HTERT RPE-1 (cell line): ENCODE measurements around the gene ACTL8.

ENCODE experiments used
- in situ Hi-C: fragments of 300-500 bp; cut with MboI; formaldehyde crosslinking; loops from 4 replicates; pipeline ENCODE4 v1.14.3; 2020; ENCODE audit warnings: low sequenced_read_pairs

ACTL8 gene

DNA sequence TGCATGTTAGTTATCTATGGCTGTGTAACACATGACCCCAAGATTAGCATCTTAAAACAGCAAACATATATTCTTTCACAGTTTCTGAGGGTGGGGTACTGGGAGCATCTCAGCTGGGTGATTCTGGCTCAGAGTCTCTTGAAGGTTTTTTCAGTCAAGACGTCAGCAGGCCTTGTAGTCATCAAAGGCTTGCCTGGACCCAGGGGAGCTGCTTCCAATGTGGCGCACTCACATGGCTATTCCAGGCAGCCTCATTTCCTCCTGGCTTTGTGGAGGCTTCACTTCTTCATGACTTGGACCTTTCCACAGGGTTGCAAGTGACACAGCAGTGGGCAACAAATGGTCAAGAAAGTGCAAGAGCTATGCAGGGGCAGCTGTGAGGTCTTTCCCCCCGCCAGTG, 114.7 kb downstream of the ACTL8 start:
- in situ Hi-C loops, result no loop called here

GRCh38 chr1:17870679-17871078, 115.5 kb downstream of the ACTL8 start:
- in situ Hi-C loops, result no loop called here

DNA sequence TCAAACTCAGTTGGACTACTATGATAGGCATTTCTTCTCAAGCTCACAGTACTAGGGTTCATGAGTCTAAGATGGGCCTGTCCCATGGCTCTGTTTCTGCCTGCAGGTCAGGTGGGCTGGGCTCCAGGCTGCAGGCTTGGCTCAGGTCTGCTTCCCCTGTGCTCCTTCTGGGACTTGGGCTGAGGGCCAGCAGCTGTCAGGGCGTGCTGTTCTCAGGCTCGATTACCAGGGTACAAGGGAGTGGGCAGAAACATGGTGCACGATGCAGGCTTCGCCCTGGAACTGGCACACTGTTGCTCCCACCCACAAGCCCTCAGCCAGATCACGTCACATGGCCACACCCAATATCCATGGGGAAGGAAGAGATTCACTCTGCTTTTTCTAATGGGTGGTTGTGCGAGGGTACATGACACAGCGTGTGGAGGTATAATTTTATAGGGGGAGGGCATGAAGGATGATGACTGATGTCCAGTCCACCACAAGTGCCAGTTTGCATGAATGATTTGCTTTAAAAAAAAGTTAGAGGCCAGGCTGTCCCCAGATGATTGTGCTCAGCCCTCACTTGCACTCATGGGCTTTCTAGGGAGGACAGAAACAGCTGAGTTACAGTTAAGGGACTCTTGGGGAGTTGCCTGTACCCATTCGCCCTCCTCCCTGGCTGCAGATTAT, 118.0 kb downstream of the ACTL8 start:
- in situ Hi-C loops, result no loop called here

DNA sequence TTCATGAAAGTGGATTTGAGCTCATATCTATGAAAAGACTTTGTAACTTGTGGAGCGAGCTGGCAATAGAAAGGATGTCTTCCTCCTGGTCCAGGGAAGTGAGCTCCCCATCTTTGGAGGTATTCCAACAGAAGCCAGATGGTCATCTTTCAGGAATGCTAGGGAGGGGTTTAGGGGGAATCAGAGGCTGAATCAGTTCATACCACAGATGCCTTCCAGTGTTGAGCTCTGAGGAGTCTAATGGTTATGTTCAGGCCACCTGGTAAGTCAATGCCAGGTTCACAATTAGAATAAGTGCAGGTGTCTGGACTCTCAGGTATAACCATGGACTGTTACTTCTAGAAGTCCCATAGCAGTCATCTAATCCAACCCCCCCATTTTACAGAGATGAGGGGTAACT, 119.1 kb downstream of the ACTL8 start:
- in situ Hi-C loops, result no loop called here

DNA sequence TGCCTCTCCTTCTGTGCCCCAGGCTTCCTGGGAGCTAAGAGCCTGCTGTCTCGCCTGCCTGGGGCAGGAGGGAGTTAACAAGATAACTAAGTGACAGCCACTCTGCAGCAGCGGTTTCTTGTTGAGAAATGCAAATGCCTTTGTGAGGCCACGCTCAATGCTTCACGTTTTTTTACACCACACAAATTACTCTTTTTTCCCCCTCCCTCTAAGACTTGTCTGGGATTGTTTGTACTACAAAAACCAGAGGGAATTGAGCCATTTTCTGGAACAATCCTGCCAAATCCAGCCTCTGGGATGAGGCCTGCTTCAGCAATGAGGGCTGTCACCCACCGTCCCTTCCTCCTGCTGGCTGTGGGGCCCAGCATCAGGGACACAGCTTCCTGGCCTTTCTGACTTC, 119.6 kb downstream of the ACTL8 start:
- in situ Hi-C loops, result no loop called here

GRCh38 chr1:17875171-17875881, 120.2 kb downstream of the ACTL8 start:
- in situ Hi-C loops, result no loop called here

- in situ Hi-C loops, result no loop called here
Measured at GRCh38 chr1:17875882-17876280, 120.7 kb downstream of the ACTL8 start.
